Fibroblast of lung (primary cell): ENCODE measurements around the gene DMAC1. TPM values are rescaled to one million over a fixed set of nuclear protein-coding genes. Genes with fewer than 3 reads are reported as not detected.
A peak's percentile ranks its signal among the peaks of the same experiment; 100 is the strongest.

Experiments used
- DNase-seq, 2 donors: peaks; one replicate each; pipeline versions ENCODE4 v3.0.0 to v3.0.0-alpha.2; 2010; ENCODE audit warnings: low read depth in 2 of 2
- H2AFZ ChIP-seq: 2 replicates; pipeline ENCODE4 v1.5.1; 2012; ENCODE audit warnings: low read length, control low read depth, inconsistent platforms
- H3K27ac ChIP-seq: 2 replicates; pipeline ENCODE4 v1.5.1; 2011; ENCODE audit warnings: low read length, control low read depth; ENCODE audit not compliant: insufficient read depth
- H3K27me3 ChIP-seq: 2 replicates; pipeline ENCODE4 v1.5.1; 2011; ENCODE audit warnings: mild to moderate bottlenecking, low read length; ENCODE audit not compliant: control insufficient read depth, insufficient read depth
- H3K36me3 ChIP-seq: 2 replicates; pipeline ENCODE4 v1.5.1; 2011; ENCODE audit warnings: low read length; ENCODE audit not compliant: control insufficient read depth, insufficient read depth
- H3K4me1 ChIP-seq: 2 replicates; pipeline ENCODE4 v1.5.1; 2011; ENCODE audit warnings: low read length; ENCODE audit not compliant: control insufficient read depth, insufficient read depth; ENCODE audit errors: extremely low read depth
- H3K4me2 ChIP-seq: 2 replicates; pipeline ENCODE4 v1.5.1; 2011; ENCODE audit warnings: low read length, control low read depth; ENCODE audit not compliant: insufficient read depth; ENCODE audit errors: extremely low read depth
- H3K4me3 ChIP-seq, 4 experiments: fragments of 200-600 bp in 1 of 4; sonication (generic) in 1 of 4; replicated peaks in 1 of 4; 2 replicates each; pipeline ENCODE4 v1.5.1; 2011 to 2016; ENCODE audit warnings: low read length in 4 of 4, low read depth in 3 of 4, mild to moderate bottlenecking in 3 of 4, control low read depth in 2 of 4, inconsistent platforms in 1 of 4, mixed read lengths in 1 of 4; ENCODE audit not compliant: insufficient read depth in 1 of 4; ENCODE audit errors: control extremely low read depth in 1 of 4
- H3K79me2 ChIP-seq: 2 replicates; pipeline ENCODE4 v1.5.1; 2012; ENCODE audit warnings: mild to moderate bottlenecking, low read length, inconsistent platforms; ENCODE audit not compliant: control insufficient read depth, insufficient read depth
- H3K9ac ChIP-seq: 2 replicates; pipeline ENCODE4 v1.5.1; 2011; ENCODE audit warnings: mild to moderate bottlenecking, low read length, control low read depth; ENCODE audit not compliant: insufficient read depth
- H3K9me3 ChIP-seq: 2 replicates; pipeline ENCODE4 v1.5.1; 2012; ENCODE audit warnings: low read depth, low read length; ENCODE audit not compliant: control insufficient read depth, insufficient read depth
- H4K20me1 ChIP-seq: 2 replicates; pipeline ENCODE4 v1.5.1; 2011; ENCODE audit warnings: low read length; ENCODE audit not compliant: control insufficient read depth, insufficient read depth; ENCODE audit errors: extremely low read depth
- CTCF ChIP-seq, 2 donors: IDR thresholded peaks in 1 of 2; conservative IDR thresholded peaks in 1 of 2; 1 replicate in 1 of 2; 2 replicates in 1 of 2; pipeline ENCODE4 v1.5.1; 2011 to 2012; ENCODE audit warnings: low read length in 2 of 2, control low read depth in 1 of 2, inconsistent platforms in 1 of 2, low read depth in 1 of 2, mild to moderate bottlenecking in 1 of 2
- EZH2 ChIP-seq: IDR thresholded peaks from 2 replicates; pipeline ENCODE4 v1.5.1; 2012; ENCODE audit warnings: low read length, control low read depth, mild to moderate bottlenecking; ENCODE audit errors: missing control alignments
- polyA plus RNA-seq, 2 donors: library from polyadenylated mRNA; depleted of rRNA in 1 of 2; stranded (reverse) in 1 of 2; unstranded in 1 of 2; fragments of >200 nt; gene quantifications; 2 replicates each; pipeline ENCODE4 v1.2.1, GENCODE V29; 2011 to 2012; ENCODE audit warnings: missing spikeins in 1 of 2
- total RNA-seq: library from RNA; depleted of rRNA; stranded (reverse); fragments of >200 nt; gene quantifications from 2 replicates; pipeline ENCODE4 v1.2.1, GENCODE V29; 2014

The DMAC1 gene
- total and polyA plus RNA-seq, 2 donors (not counting 1 experiment from before 2014, with no cell fraction given) = 8.1 to 12.6 TPM

- Histone ChIP-seq H3K9ac (no peak overlapping the region), H3K4me1 (no peaks in the 10 kb centered on the region), H3K36me3 (no peaks in the 10 kb centered on the region), H3K4me2 (no peak overlapping the region), H4K20me1 (no peaks in the 10 kb centered on the region), H3K9me3 (no peaks in the 10 kb centered on the region), H2AFZ (peak overlapping the region; percentile 92), H3K27ac (no peak overlapping the region), H3K27me3 (no peaks in the 10 kb centered on the region), H3K4me3 (peak overlapping the region in 3 of 4 experiments; percentile 19 to 96 (median 68)), H3K79me2 (peaks cover 7% of the 10 kb centered on the region)
- DNase-seq = no peak
- TF ChIP-seq CTCF (conservative IDR thresholded peaks at IDR 0.05 in 1 of 2, IDR thresholded peaks at IDR 0.05 in 1 of 2; ENCODE audit: low read depth in 1 of 2, low read length in 2 of 2) = no peak
- no peak for TF ChIP-seq EZH2
Observed at GRCh38 chr9:7799944-7800285, 337 bp upstream of the DMAC1 start.

DNA sequence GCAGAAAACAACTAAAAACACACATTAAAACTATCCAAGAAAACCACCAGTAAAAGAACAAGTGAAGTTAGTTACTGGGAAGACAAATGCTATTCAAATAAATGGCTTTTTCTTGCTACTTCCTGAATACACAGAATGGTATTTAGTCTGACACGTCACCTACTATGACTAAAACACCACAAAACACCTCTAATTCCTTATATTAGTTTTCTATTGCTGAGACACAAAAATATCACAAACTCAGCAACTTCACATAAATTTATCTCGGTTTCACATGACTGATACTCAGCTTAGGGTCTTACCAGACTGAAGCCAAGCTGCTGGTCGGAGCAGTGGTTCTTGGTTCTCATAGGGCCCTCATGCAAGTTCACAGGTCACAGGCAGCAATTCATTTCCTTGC lies 5.4 kb downstream of the DMAC1 start:
- Histone ChIP-seq H3K9ac (no peak overlapping the region), H3K4me3 (no peak overlapping the region), H3K36me3 (no peaks in the 10 kb centered on the region), H3K4me2 (no peak overlapping the region), H3K9me3 (no peaks in the 10 kb centered on the region), H2AFZ (no peak overlapping the region), H3K79me2 (peaks cover 7% of the 10 kb centered on the region), H3K27me3 (no peaks in the 10 kb centered on the region), H3K27ac (no peak overlapping the region), H3K4me1 (no peaks in the 10 kb centered on the region), H4K20me1 (no peaks in the 10 kb centered on the region)
- TF ChIP-seq EZH2 (no peak), CTCF (conservative IDR thresholded peaks at IDR 0.05 in 1 of 2, IDR thresholded peaks at IDR 0.05 in 1 of 2; ENCODE audit: low read depth in 1 of 2, low read length in 2 of 2) (no peak)
- DNase-seq = peak in 1 of 2 donors; percentile 40

GRCh38 chr9:7791394-7791793 lies 8.2 kb downstream of the DMAC1 start:
- no peak for DNase-seq
- Histone ChIP-seq H3K9ac (no peak overlapping the region), H3K9me3 (no peaks in the 10 kb centered on the region), H2AFZ (no peak overlapping the region), H3K27me3 (no peaks in the 10 kb centered on the region), H3K27ac (no peak overlapping the region), H3K36me3 (no peaks in the 10 kb centered on the region), H3K4me2 (no peak overlapping the region), H4K20me1 (no peaks in the 10 kb centered on the region), H3K4me1 (no peaks in the 10 kb centered on the region), H3K79me2 (no peaks in the 10 kb centered on the region), H3K4me3 (no peak overlapping the region)
- TF ChIP-seq EZH2 (no peak), CTCF (conservative IDR thresholded peaks at IDR 0.05 in 1 of 2, IDR thresholded peaks at IDR 0.05 in 1 of 2; ENCODE audit: low read depth in 1 of 2, low read length in 2 of 2) (no peak)
